ENCODE data around the gene TRMT13.

The TRMT13 gene

GRCh38 chr1:100147875-100148274, 14.9 kb downstream of the TRMT13 start:
- no peak for DNase-seq (ENCODE audit: low read depth)
- no peak overlapping the region for H3K4me3 ChIP-seq (replicated peaks; ENCODE audit: low read depth, low read length)
- TF ChIP-seq CTCF (IDR thresholded peaks at IDR 0.05; ENCODE audit: low read length, missing control alignments), result no peak

- TF ChIP-seq CTCF (IDR thresholded peaks at IDR 0.05; ENCODE audit: low read length, missing control alignments), result no peak
Measured at GRCh38 chr1:100151679-100152078, 18.7 kb downstream of the TRMT13 start.

DNA sequence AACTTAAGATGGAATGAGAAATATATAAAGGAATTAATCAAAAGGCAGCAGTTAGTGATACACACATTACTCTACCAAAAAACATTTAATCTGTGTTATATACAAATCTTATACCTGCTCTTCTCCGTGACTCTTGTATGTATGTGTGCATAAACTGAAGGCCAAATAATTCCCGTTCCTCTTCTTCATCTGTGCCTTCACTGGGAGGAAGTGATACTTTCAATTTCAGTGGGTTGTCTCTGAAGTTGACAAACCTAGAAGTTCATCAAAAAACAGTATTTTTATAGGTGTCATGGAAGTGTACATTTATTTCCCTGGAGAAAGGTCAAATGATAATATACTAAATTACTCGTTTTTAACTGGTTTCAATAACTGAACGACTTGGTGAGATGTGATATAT, 19.3 kb downstream of the TRMT13 start:
- H3K4me3 ChIP-seq (replicated peaks; ENCODE audit: low read depth, low read length), result no peak overlapping the region
- DNase-seq (ENCODE audit: low read depth), result no peak
- TF ChIP-seq CTCF (IDR thresholded peaks at IDR 0.05; ENCODE audit: low read length, missing control alignments), result no peak

More at GRCh38 chr1:100151679-100152078, 18.7 kb downstream of the TRMT13 start:
- no peak overlapping the region for H3K4me3 ChIP-seq (replicated peaks; ENCODE audit: low read depth, low read length)
- DNase-seq (ENCODE audit: low read depth), result no peak

DNA sequence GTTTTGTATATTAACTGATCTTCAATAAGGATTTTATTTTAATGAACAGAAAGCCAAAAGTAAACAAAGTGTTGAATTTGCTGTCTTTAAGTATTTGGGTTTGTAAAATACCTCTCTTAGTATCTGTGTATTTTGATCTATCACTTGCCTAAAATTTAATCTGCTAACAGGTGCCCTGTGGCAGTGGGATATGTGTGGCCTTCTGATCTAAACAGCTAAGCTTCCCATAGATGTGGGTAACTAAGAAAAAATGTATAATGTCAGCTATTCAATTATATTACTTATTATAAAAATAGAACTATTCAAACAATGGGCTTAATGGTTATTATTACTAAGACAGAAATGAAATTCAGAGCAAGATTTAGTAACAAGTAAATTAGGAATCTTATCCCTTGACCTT, 29.9 kb downstream of the TRMT13 start:
- no peak overlapping the region for H3K4me3 ChIP-seq (replicated peaks; ENCODE audit: low read depth, low read length)
- DNase-seq (ENCODE audit: low read depth), result no peak
- no peak for TF ChIP-seq CTCF (IDR thresholded peaks at IDR 0.05; ENCODE audit: low read length, missing control alignments)

DNA sequence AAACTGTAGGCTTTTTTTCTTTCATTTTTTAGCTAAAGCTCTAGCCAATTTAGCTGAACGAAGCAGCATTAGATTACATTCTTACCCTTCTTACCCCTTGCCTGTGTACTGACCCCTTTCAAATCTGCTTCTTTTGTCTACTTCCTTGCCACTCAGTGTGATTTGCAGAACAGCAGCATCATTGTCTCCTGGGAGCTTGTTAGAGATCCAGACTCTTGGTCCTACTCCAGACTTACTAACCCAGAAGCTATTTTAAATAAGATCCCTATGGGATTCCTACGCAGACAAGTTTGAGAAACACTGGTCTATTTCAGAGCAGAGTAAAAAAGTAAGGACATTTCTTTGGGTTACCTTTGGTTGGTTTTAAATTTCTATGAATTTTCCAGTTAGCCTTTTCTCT, 31.3 kb downstream of the TRMT13 start:
- H3K4me3 ChIP-seq (replicated peaks; ENCODE audit: low read depth, low read length), result no peak overlapping the region
- TF ChIP-seq CTCF (IDR thresholded peaks at IDR 0.05; ENCODE audit: low read length, missing control alignments), result no peak
- peak; percentile 72 for DNase-seq (ENCODE audit: low read depth)

DNA sequence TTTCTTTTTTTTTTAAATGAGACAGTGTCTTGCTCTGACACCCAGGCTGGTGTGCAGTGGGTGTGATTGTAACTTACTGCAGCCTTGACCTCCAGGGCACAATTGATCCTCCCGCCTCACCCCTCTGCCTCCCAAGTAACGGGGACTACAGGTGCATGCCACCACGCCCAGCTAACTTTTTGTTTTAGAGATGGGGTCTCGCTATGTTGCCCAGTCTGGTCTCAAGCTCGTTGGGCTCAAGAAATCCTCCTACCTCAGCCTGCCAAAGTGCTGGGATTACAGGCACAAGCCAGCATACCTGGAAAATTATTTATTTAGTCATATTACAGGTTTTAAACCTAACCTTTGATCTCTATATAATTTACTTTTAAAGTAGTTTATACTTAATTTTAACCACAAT, 31.7 kb downstream of the TRMT13 start:
- no peak for DNase-seq (ENCODE audit: low read depth)
- no peak overlapping the region for H3K4me3 ChIP-seq (replicated peaks; ENCODE audit: low read depth, low read length)

More for the DNA sequence above, 31.7 kb downstream of the TRMT13 start:
- TF ChIP-seq CTCF (IDR thresholded peaks at IDR 0.05; ENCODE audit: low read length, missing control alignments), result no peak

Measured in fibroblast of pulmonary artery (primary cell).